Neural progenitor cell (in vitro differentiated cells): ENCODE measurements around the gene LMAN2L. TPM values are rescaled to one million over a fixed set of nuclear protein-coding genes. Genes with fewer than 3 reads are reported as not detected.

Experiments used
- DNase-seq: peaks from one replicate; pipeline ENCODE4 v3.0.0-alpha.2; 2016; ENCODE audit warnings: low spot score
- H2AFZ ChIP-seq: fragments of 200-600 bp; sonication (generic); replicated peaks from 2 replicates; pipeline ENCODE4 v1.6.1; 2016; ENCODE audit warnings: antibody characterized with exemption
- H3F3A ChIP-seq: fragments of 200-600 bp; sonication (generic); 2 replicates; pipeline ENCODE4 v1.6.1; 2016; ENCODE audit warnings: antibody characterized with exemption, low read depth
- H3K27ac ChIP-seq: fragments of 200-600 bp; sonication (generic); 2 replicates; pipeline ENCODE4 v1.5.1; 2016; ENCODE audit warnings: mild to moderate bottlenecking
- H3K27me3 ChIP-seq: fragments of 200-600 bp; sonication (generic); 2 replicates; pipeline ENCODE4 v1.6.1; 2016; ENCODE audit warnings: mild to moderate bottlenecking, moderate library complexity
- H3K36me3 ChIP-seq: fragments of 200-600 bp; sonication (generic); 2 replicates; pipeline ENCODE4 v1.5.1; 2016
- H3K4me1 ChIP-seq: fragments of 200-600 bp; sonication (generic); 2 replicates; pipeline ENCODE4 v1.6.1; 2016; ENCODE audit warnings: mixed run types
- H3K4me2 ChIP-seq: fragments of 200-600 bp; sonication (generic); 2 replicates; pipeline ENCODE4 v1.6.1; 2016
- H3K4me3 ChIP-seq: fragments of 200-600 bp; sonication (generic); 2 replicates; pipeline ENCODE4 v1.5.1; 2016
- H3K79me2 ChIP-seq: fragments of 200-600 bp; sonication (generic); 2 replicates; pipeline ENCODE4 v1.6.1; 2016; ENCODE audit warnings: low read depth
- H3K9ac ChIP-seq: fragments of 200-600 bp; sonication (generic); 2 replicates; pipeline ENCODE4 v1.6.1; 2016
- H3K9me3 ChIP-seq: fragments of 200-600 bp; sonication (generic); 2 replicates; pipeline ENCODE4 v1.5.1; 2016; ENCODE audit warnings: low read depth
- H4K20me1 ChIP-seq: fragments of 200-600 bp; sonication (generic); 2 replicates; pipeline ENCODE4 v1.6.1; 2016; ENCODE audit warnings: low read depth
- H3K27ac Mint-ChIP-seq: 3 replicates; pipeline ENCODE4 v1.8.0; 2021; ENCODE audit warnings: mixed read lengths
- H3K27me3 Mint-ChIP-seq: 2 replicates; pipeline ENCODE4 v1.8.0; 2022; ENCODE audit warnings: low read depth, mild to moderate bottlenecking, inconsistent platforms, moderate library complexity, mixed read lengths; ENCODE audit not compliant: insufficient read depth
- H3K36me3 Mint-ChIP-seq: 3 replicates; pipeline ENCODE4 v1.8.0; 2021; ENCODE audit warnings: mixed read lengths
- H3K4me1 Mint-ChIP-seq: 3 replicates; pipeline ENCODE4 v1.8.0; 2021; ENCODE audit warnings: mixed read lengths
- H3K4me3 Mint-ChIP-seq: 3 replicates; pipeline ENCODE4 v1.8.0; 2021; ENCODE audit warnings: mild to moderate bottlenecking, moderate library complexity, mixed read lengths
- H3K9me3 Mint-ChIP-seq: 3 replicates; pipeline ENCODE4 v1.8.0; 2020; ENCODE audit warnings: mixed read lengths
- EZH2 ChIP-seq: fragments of 200-600 bp; sonication (generic); IDR thresholded peaks from 2 replicates; pipeline ENCODE4 v1.6.1; 2017; ENCODE audit warnings: antibody characterized with exemption, mild to moderate bottlenecking, moderate library complexity
- EZH2phosphoT487 ChIP-seq: fragments of 200-600 bp; sonication (generic); IDR thresholded peaks from 2 replicates; pipeline ENCODE4 v1.6.1; 2017; ENCODE audit warnings: antibody characterized with exemption
- total RNA-seq: library from RNA; depleted of rRNA; stranded (reverse); fragments of >200 nt; gene quantifications from 2 replicates; pipeline ENCODE4 v1.2.3, GENCODE V29; 2015; ENCODE audit warnings: low replicate concordance
- TF ChIP-seq, protein P1 (sequence below): fragments of 200-600 bp; sonication (generic); IDR thresholded peaks from 2 replicates; pipeline ENCODE4 v1.5.1; 2017; ENCODE audit warnings: antibody characterized with exemption, mild to moderate bottlenecking

LMAN2L gene
- total RNA-seq, 1 donor from 2014 or later: 25.9 TPM

DNA sequence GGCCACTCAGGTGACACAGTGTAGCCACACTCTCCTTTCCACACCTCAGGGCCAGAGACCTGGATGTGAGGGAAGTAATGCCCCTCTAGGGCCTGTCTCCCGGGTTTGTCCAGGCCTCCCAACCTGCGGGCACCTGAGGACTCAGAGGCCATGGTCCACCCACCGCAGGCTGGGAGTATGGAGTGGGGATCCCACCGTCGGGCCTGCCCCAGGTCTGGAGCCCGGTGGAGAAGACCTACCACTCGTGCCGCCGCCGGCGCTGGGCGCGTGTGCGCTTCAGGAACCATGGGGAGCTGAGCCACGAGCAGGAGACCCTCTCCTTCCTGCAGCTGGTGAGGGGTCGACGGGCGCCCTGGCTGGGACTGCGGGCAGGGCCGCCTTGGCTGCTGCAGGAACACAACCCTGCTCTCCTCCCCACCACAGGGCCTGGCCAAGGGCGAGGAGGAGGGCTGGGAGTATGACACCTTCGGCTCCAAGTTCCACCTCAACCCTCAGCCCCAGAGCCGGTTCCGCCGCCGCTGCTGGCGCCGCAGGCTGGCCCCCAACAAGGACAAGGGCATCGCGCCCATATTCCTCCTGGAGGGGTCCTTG lies 48.7 kb downstream of the LMAN2L start:
- H3K79me2 ChIP-seq: no peaks in the 10 kb centered on the region
- peaks cover 5% of the 10 kb centered on the region for H3K4me1 ChIP-seq
- peaks cover 1% of the 10 kb centered on the region for H3K36me3 Mint-ChIP-seq
- no peaks in the 10 kb centered on the region for H3F3A ChIP-seq
- H3K9me3 Mint-ChIP-seq: no peaks in the 10 kb centered on the region
- H3K27ac Mint-ChIP-seq: no peak overlapping the region
- H3K4me1 Mint-ChIP-seq: peaks cover 7% of the 10 kb centered on the region
- H4K20me1 ChIP-seq: no peaks in the 10 kb centered on the region
- H3K27me3 ChIP-seq: no peaks in the 10 kb centered on the region
- no peaks in the 10 kb centered on the region for H3K36me3 ChIP-seq
- H3K27ac ChIP-seq: no peak overlapping the region
- no peak overlapping the region for H3K4me2 ChIP-seq
- no peak overlapping the region for H3K4me3 ChIP-seq
- H3K9ac ChIP-seq: no peak overlapping the region
- peaks cover 3% of the 10 kb centered on the region for H3K27me3 Mint-ChIP-seq
- H3K4me3 Mint-ChIP-seq: no peak overlapping the region
- DNase-seq: no peak
- no peak overlapping the region for H2AFZ ChIP-seq
- H3K9me3 ChIP-seq: no peaks in the 10 kb centered on the region
- TF ChIP-seq EZH2phosphoT487 (no peak), EZH2 (no peak)
- TF ChIP-seq, protein P1, sequence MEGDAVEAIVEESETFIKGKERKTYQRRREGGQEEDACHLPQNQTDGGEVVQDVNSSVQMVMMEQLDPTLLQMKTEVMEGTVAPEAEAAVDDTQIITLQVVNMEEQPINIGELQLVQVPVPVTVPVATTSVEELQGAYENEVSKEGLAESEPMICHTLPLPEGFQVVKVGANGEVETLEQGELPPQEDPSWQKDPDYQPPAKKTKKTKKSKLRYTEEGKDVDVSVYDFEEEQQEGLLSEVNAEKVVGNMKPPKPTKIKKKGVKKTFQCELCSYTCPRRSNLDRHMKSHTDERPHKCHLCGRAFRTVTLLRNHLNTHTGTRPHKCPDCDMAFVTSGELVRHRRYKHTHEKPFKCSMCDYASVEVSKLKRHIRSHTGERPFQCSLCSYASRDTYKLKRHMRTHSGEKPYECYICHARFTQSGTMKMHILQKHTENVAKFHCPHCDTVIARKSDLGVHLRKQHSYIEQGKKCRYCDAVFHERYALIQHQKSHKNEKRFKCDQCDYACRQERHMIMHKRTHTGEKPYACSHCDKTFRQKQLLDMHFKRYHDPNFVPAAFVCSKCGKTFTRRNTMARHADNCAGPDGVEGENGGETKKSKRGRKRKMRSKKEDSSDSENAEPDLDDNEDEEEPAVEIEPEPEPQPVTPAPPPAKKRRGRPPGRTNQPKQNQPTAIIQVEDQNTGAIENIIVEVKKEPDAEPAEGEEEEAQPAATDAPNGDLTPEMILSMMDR: no peak

DNA sequence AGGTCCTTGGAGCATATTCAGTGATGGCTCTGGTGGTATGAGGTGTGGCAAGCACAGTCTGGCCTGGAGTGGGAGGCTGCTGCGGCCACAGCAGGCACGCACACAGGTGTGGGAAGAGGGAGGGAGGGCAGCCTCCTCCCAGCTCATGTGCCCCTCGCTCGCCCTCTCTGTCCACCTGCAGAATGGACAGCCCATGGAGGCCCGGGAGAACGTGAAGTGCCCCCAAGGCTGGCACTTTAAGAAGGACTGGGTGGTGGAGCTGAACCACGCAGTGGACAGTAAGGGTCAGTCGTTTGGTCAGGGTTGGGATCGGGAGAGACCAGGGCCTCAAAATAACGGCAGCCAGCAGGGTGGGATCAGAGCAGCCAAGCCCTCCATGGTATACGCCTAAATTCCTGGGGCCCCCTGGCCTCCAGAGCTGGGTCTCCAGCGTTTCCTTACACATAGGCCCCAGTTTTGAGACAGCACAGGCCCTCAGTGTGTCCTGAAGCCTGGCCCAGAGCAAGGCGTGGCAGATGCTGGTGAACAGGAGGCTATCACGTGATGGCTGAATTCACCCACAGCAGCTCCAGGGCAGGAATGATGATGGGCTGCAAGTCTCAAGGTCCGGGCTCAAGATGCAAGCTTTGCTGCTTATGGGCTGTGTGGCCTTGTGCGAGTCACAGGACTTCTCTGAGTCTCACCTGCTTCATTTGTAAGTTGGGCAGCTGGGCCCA lies 49.4 kb downstream of the LMAN2L start:
- no peak overlapping the region for H3K4me2 ChIP-seq
- no peaks in the 10 kb centered on the region for H3K79me2 ChIP-seq
- no peak overlapping the region for H2AFZ ChIP-seq
- H3K36me3 Mint-ChIP-seq: peaks cover 1% of the 10 kb centered on the region
- peaks cover 9% of the 10 kb centered on the region for H3K4me1 ChIP-seq
- DNase-seq: no peak
- peaks cover 3% of the 10 kb centered on the region for H3K27me3 Mint-ChIP-seq
- H3K27me3 ChIP-seq: no peaks in the 10 kb centered on the region
- H3K9me3 Mint-ChIP-seq: no peaks in the 10 kb centered on the region
- no peak overlapping the region for H3K4me3 Mint-ChIP-seq
- no peaks in the 10 kb centered on the region for H3K9me3 ChIP-seq
- no peak overlapping the region for H3K27ac Mint-ChIP-seq
- H3K4me1 Mint-ChIP-seq: peaks cover 3% of the 10 kb centered on the region
- no peaks in the 10 kb centered on the region for H3F3A ChIP-seq
- H3K27ac ChIP-seq: no peak overlapping the region
- no peak overlapping the region for H3K9ac ChIP-seq
- H3K4me3 ChIP-seq: no peak overlapping the region
- no peaks in the 10 kb centered on the region for H4K20me1 ChIP-seq
- TF ChIP-seq EZH2 (no peak), EZH2phosphoT487 (no peak)
- TF ChIP-seq, protein P1: no peak
- no peaks in the 10 kb centered on the region for H3K36me3 ChIP-seq

DNA sequence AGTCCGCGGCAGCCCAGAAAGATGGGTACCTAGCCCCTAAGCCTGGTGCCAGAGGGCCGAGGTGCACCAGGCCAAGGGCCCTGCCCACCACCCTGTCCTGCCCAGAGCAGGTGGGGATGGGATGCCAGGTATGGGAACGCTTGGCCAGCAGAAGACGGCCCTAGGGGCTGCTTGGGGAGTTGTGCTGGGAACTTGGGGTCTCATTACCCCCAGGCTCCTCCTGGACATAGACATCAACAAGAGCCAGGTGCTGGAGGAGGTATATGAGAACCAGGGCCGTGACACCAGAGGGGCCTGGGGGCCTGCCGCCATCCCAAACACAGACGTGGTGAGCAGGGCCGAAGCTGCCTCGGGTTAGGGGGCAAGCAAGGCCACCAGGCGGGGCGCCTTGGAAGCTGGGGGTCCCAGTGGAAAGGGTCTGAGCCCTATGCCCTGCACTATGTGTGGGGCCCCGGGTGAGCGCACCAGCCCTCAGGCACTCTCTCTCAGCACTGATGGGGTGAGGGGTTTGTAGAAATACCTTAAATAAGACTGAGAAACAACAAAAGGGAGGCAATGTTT lies 50.4 kb downstream of the LMAN2L start:
- H3K27me3 Mint-ChIP-seq: peaks cover 3% of the 10 kb centered on the region

More for the DNA sequence above, 50.4 kb downstream of the LMAN2L start:
- no peaks in the 10 kb centered on the region for H3K36me3 ChIP-seq
- DNase-seq: no peak
- H3K4me2 ChIP-seq: no peak overlapping the region
- Mint-ChIP-seq H3K4me1 (peaks cover 6% of the 10 kb centered on the region), H3K27ac (no peak overlapping the region), H3K9me3 (no peaks in the 10 kb centered on the region), H3K4me3 (no peak overlapping the region), H3K36me3 (peaks cover 1% of the 10 kb centered on the region)
- H3F3A ChIP-seq: no peaks in the 10 kb centered on the region
- H4K20me1 ChIP-seq: no peaks in the 10 kb centered on the region
- no peaks in the 10 kb centered on the region for H3K79me2 ChIP-seq
- H3K27ac ChIP-seq: no peak overlapping the region
- TF ChIP-seq, protein P1: no peak
- no peak for TF ChIP-seq EZH2phosphoT487
- no peak for TF ChIP-seq EZH2
- no peaks in the 10 kb centered on the region for H3K27me3 ChIP-seq
- no peaks in the 10 kb centered on the region for H3K9me3 ChIP-seq
- no peak overlapping the region for H3K9ac ChIP-seq
- H2AFZ ChIP-seq: no peak overlapping the region
- peaks cover 10% of the 10 kb centered on the region for H3K4me1 ChIP-seq
- no peak overlapping the region for H3K4me3 ChIP-seq
